GM21723 (cell line): ENCODE measurements around the gene GUCY1A1.
A peak's percentile ranks its signal among the peaks of the same experiment; 100 is the strongest.
"Not testable (repeated sequence)": the region's sequence is repeated elsewhere in the genome, so short reads cannot be mapped to it uniquely, and the experiment has no call there.

Experiments
- ATAC-seq: cut with Tn5 transposase; IDR thresholded peaks from one replicate; pipeline ENCODE4 v1.9.1; 2021; ENCODE audit warnings: mild to moderate bottlenecking, moderate library complexity; ENCODE audit not compliant: unreplicated experiment

GUCY1A1 gene

GRCh38 chr4:155666344-155667221, at the start of gene GUCY1A1:
GUCY1A1 (plus strand) TSS chr4:155666848; CDS start chr4:155696868, 30,020 bp downstream.
- peak; percentile 29 for ATAC-seq

- ATAC-seq, result no peak
Measured at GRCh38 chr4:155617296-155617695, 49.4 kb upstream of the GUCY1A1 start.

- no peak for ATAC-seq
Measured at GRCh38 chr4:155618183-155618838, 48.3 kb upstream of the GUCY1A1 start.

- no peak for ATAC-seq
Measured at GRCh38 chr4:155620637-155621036, 46.0 kb upstream of the GUCY1A1 start.

GRCh38 chr4:155624478-155624877, 42.2 kb upstream of the GUCY1A1 start:
- ATAC-seq, result peak; percentile 82

GRCh38 chr4:155626561-155626960, 40.1 kb upstream of the GUCY1A1 start:
- no peak for ATAC-seq

GRCh38 chr4:155629183-155629825, 37.3 kb upstream of the GUCY1A1 start:
- no peak for ATAC-seq

GRCh38 chr4:155629956-155630355, 36.7 kb upstream of the GUCY1A1 start:
- no peak for ATAC-seq

- no peak for ATAC-seq
Measured at GRCh38 chr4:155632310-155632840, 34.3 kb upstream of the GUCY1A1 start.

GRCh38 chr4:155638195-155638965, 28.3 kb upstream of the GUCY1A1 start:
- ATAC-seq, result no peak

- peak; percentile 91 for ATAC-seq
Measured at GRCh38 chr4:155639704-155640523, 26.7 kb upstream of the GUCY1A1 start.

GRCh38 chr4:155640751-155641150, 25.9 kb upstream of the GUCY1A1 start:
- ATAC-seq, result no peak

GRCh38 chr4:155643087-155643486, 23.6 kb upstream of the GUCY1A1 start:
- no peak for ATAC-seq

GRCh38 chr4:155646001-155646400, 20.6 kb upstream of the GUCY1A1 start:
- no peak for ATAC-seq

- ATAC-seq, result not testable (repeated sequence)
Measured at GRCh38 chr4:155650785-155651184, 15.9 kb upstream of the GUCY1A1 start.

- no peak for ATAC-seq
Measured at GRCh38 chr4:155653052-155653451, 13.6 kb upstream of the GUCY1A1 start.

GRCh38 chr4:155656025-155656424, 10.6 kb upstream of the GUCY1A1 start:
- no peak for ATAC-seq

- no peak for ATAC-seq
Measured at GRCh38 chr4:155657169-155657568, 9.5 kb upstream of the GUCY1A1 start.

GRCh38 chr4:155657985-155658680, 8.5 kb upstream of the GUCY1A1 start:
- ATAC-seq, result no peak
